Uterus (tissue), 2 donors: Measurements from ENCODE around the gene SOD2.

Source experiments
- POLR2A ChIP-seq, 2 donors: fragments of 450-650 bp; IDR thresholded peaks; one replicate each; pipeline ENCODE4 v1.6.1; 2016; ENCODE audit warnings: antibody characterized with exemption in 2 of 2, mild to moderate bottlenecking in 1 of 2, moderate library complexity in 1 of 2
- TF ChIP-seq, protein P1 (sequence below), 4 experiments: fragments of 200-600 bp in 2 of 4; fragments of 450-650 bp in 2 of 4; sonication (generic) in 2 of 4; IDR thresholded peaks; one replicate each; pipeline ENCODE4 v1.5.1; 2016 to 2019; ENCODE audit warnings: antibody characterized with exemption in 4 of 4, mild to moderate bottlenecking in 2 of 4, moderate library complexity in 1 of 4

DNA sequence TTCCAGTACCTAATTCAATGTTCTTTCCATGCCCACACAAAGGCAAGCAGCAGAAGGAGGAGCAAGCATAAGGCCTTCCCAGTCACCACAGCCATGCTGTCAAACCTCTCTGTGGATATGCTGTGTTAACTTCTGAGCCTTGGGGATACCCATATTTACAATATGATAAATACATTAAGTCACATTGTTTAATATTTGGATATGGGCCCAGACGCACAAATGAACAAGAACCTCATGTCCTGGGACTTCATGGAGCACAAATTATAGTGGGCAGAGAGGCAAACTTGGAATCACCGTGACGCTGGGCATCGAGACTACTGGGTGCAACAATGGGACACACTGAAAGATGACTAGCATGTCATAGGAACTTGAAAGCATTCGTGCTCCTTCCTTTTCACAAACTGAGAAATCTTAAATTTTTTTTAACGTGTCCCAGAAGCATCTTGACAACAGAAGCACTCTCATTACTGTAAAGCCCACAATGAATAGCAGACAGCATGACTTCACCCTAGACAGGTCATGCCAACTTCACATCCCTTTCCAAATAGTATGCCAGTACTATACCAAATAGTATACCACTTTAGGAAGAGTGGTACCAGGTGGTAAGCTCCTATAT lies 16.0 kb downstream of the SOD2 start:
- TF ChIP-seq, protein P1, sequence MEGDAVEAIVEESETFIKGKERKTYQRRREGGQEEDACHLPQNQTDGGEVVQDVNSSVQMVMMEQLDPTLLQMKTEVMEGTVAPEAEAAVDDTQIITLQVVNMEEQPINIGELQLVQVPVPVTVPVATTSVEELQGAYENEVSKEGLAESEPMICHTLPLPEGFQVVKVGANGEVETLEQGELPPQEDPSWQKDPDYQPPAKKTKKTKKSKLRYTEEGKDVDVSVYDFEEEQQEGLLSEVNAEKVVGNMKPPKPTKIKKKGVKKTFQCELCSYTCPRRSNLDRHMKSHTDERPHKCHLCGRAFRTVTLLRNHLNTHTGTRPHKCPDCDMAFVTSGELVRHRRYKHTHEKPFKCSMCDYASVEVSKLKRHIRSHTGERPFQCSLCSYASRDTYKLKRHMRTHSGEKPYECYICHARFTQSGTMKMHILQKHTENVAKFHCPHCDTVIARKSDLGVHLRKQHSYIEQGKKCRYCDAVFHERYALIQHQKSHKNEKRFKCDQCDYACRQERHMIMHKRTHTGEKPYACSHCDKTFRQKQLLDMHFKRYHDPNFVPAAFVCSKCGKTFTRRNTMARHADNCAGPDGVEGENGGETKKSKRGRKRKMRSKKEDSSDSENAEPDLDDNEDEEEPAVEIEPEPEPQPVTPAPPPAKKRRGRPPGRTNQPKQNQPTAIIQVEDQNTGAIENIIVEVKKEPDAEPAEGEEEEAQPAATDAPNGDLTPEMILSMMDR (IDR thresholded peaks at IDR 0.05) = no peak
- TF ChIP-seq POLR2A (IDR thresholded peaks at IDR 0.05) = no peak
